ENCODE results near the gene TMEM255B.

The TMEM255B gene

GRCh38 chr13:113753171-113753570 lies 5.9 kb upstream of the TMEM255B start:
- no peak for TF ChIP-seq CTCF (conservative IDR thresholded peaks at IDR 0.05)
- no peak overlapping the region for H3K27ac ChIP-seq

GRCh38 chr13:113754242-113754641 lies 4.8 kb upstream of the TMEM255B start:
- TF ChIP-seq CTCF (conservative IDR thresholded peaks at IDR 0.05): no peak
- no peak overlapping the region for H3K27ac ChIP-seq

GRCh38 chr13:113754691-113755090 lies 4.3 kb upstream of the TMEM255B start:
- H3K27ac ChIP-seq: no peak overlapping the region

GRCh38 chr13:113756441-113757097 lies 2.5 kb upstream of the TMEM255B start:
- TF ChIP-seq CTCF (conservative IDR thresholded peaks at IDR 0.05): no peak
- H3K27ac ChIP-seq: no peak overlapping the region

More at GRCh38 chr13:113754691-113755090, 4.3 kb upstream of the TMEM255B start:
- no peak for TF ChIP-seq CTCF (conservative IDR thresholded peaks at IDR 0.05)

GRCh38 chr13:113759525-113760137 lies 605 bp downstream of the TMEM255B start:
- H3K27ac ChIP-seq: no peak overlapping the region

GRCh38 chr13:113761136-113761535 lies 2.1 kb downstream of the TMEM255B start:
- H3K27ac ChIP-seq: no peak overlapping the region
- no peak for TF ChIP-seq CTCF (conservative IDR thresholded peaks at IDR 0.05)

More at GRCh38 chr13:113759525-113760137, 605 bp downstream of the TMEM255B start:
- TF ChIP-seq CTCF (conservative IDR thresholded peaks at IDR 0.05): no peak

GRCh38 chr13:113762075-113762474 lies 3.0 kb downstream of the TMEM255B start:
- no peak for TF ChIP-seq CTCF (conservative IDR thresholded peaks at IDR 0.05)
- H3K27ac ChIP-seq: no peak overlapping the region
